Activated naive CD8-positive, alpha-beta T cell treated with anti-CD3 and anti-CD28 coated beads, Interleukin-2, amount 10 ng/mL, durations not matched to agents 7 days and 5 days (primary cell): ENCODE data around the gene TM6SF1. TPM values are rescaled to one million over a fixed set of nuclear protein-coding genes. Genes with fewer than 3 reads are reported as not detected.

ENCODE experiments used
- ATAC-seq: fragments of 150-1000 bp; cut with Tn5 transposase; one replicate; pipeline ENCODE4 v1.10.0; 2021; ENCODE audit warnings: low read depth, moderate library complexity
- POLR2A ChIA-PET: fragments of 350-600 bp; sonication (Branson Sonifier 250); formaldehyde crosslinking; loops from one replicate; lab custom pipeline; 2021; ENCODE audit warnings: antibody characterized with exemption; lab: Charles Lee
- DNase-seq: peaks from one replicate; pipeline ENCODE4 v3.0.0; 2021
- H3K27ac Mint-ChIP-seq: one replicate; pipeline ENCODE4 v1.8.0; 2022; ENCODE audit warnings: mild to moderate bottlenecking, mixed read lengths
- H3K27me3 Mint-ChIP-seq: one replicate; pipeline ENCODE4 v1.8.0; 2022; ENCODE audit warnings: mild to moderate bottlenecking, moderate library complexity, mixed read lengths
- H3K36me3 Mint-ChIP-seq: one replicate; pipeline ENCODE4 v1.8.0; 2021; ENCODE audit warnings: mild to moderate bottlenecking, mixed read lengths
- H3K4me1 Mint-ChIP-seq: one replicate; pipeline ENCODE4 v1.8.0; 2021; ENCODE audit warnings: mixed read lengths
- H3K4me3 Mint-ChIP-seq: one replicate; pipeline ENCODE4 v1.8.0; 2022; ENCODE audit warnings: mild to moderate bottlenecking, moderate library complexity, mixed read lengths
- H3K9me3 Mint-ChIP-seq: one replicate; pipeline ENCODE4 v1.8.0; 2021; ENCODE audit warnings: mixed read lengths
- total RNA-seq, 2 experiments: library from RNA; stranded (reverse); gene quantifications; one replicate each; pipeline ENCODE4 v1.2.3, GENCODE V29; 2021

TM6SF1 gene
- total RNA-seq, 2 experiments from 2014 or later: 14.3 to 16.3 TPM

DNA sequence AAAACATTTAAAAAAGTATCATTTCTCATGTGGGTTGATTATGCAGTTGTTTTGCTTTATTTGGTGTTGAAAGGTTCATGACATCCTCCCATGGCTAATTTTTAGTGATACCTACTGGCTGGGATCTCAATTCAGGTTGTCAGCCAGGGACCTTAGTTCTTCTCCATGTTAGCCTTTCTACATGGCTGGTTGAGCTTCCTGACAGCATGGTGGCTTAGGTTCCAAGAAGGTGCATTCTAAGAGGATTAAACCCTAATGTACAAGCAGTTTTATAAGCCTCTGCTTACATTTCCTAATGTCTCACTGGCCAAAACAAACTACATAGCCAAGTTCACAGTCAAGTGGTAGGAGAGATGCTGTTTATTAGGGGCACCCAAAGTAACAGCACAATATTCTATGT is 9.4 kb upstream of the TM6SF1 start:
- H3K27ac Mint-ChIP-seq: no peak overlapping the region
- peaks cover 2% of the 10 kb centered on the region for H3K4me1 Mint-ChIP-seq
- no peak overlapping the region for H3K4me3 Mint-ChIP-seq
- peaks cover 60% of the 10 kb centered on the region for H3K27me3 Mint-ChIP-seq
- H3K36me3 Mint-ChIP-seq: no peaks in the 10 kb centered on the region
- no peak for ATAC-seq
- H3K9me3 Mint-ChIP-seq: peaks cover 9% of the 10 kb centered on the region
- DNase-seq: no peak
- POLR2A ChIA-PET: no interaction called here

DNA sequence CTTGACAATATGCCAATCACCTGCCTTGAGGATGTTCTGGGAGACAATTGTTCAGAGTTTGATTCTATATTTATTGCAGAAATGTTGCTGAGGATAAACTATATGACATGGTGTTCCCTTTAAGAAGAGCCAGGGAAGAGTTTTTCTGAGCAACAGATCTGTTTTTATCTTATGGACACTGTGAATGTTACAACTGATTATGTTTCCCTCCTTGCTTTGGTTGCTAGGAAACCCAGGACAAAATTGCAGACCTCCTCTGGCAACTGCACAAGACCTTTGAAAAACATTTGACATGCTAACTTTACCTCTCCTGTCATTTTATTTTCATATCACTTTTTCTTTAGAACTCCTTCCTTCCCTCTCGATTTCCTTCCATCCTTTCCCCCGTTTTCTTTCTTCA is 8.2 kb upstream of the TM6SF1 start:
- H3K27ac Mint-ChIP-seq: peak overlapping the region; percentile 1
- H3K27me3 Mint-ChIP-seq: peaks cover 62% of the 10 kb centered on the region
- peaks cover 2% of the 10 kb centered on the region for H3K4me1 Mint-ChIP-seq

DNA sequence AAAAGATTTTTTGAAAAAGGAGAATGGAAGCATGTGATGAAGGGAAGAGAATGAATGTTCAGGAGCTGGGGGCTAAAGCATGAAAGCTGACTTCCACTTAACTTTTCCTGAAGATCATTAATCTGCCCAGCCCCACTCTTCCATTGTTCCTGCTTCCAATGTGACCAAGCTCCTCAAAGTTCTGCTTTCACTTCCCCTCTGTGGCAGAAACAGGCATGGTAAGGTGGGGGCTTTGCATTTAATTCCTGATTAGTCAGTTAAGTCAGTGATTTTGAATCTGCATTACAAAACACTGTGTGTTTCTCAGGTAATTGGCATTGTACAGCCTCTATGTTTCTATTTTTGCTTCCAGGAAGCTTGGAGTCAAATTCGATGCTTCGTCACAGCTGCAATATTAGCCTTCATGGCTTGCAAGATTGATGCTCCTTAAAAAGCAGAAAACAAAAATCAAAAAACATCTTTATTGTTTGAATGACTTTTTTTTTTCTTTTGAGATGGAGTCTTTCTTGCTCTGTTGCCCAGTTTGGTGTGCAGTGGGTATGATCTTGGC is 7.3 kb upstream of the TM6SF1 start:
- H3K4me3 Mint-ChIP-seq: no peak overlapping the region
- H3K27me3 Mint-ChIP-seq: peaks cover 62% of the 10 kb centered on the region
- H3K36me3 Mint-ChIP-seq: no peaks in the 10 kb centered on the region
- DNase-seq (no peak), ATAC-seq (no peak)
- POLR2A ChIA-PET: no interaction called here
- no peak overlapping the region for H3K27ac Mint-ChIP-seq
- peaks cover 2% of the 10 kb centered on the region for H3K4me1 Mint-ChIP-seq
- peaks cover 9% of the 10 kb centered on the region for H3K9me3 Mint-ChIP-seq

More for the DNA sequence above, 8.2 kb upstream of the TM6SF1 start:
- H3K36me3 Mint-ChIP-seq: no peaks in the 10 kb centered on the region
- POLR2A ChIA-PET: no interaction called here
- H3K9me3 Mint-ChIP-seq: peaks cover 9% of the 10 kb centered on the region
- no peak overlapping the region for H3K4me3 Mint-ChIP-seq
- DNase-seq (no peak), ATAC-seq (no peak)

DNA sequence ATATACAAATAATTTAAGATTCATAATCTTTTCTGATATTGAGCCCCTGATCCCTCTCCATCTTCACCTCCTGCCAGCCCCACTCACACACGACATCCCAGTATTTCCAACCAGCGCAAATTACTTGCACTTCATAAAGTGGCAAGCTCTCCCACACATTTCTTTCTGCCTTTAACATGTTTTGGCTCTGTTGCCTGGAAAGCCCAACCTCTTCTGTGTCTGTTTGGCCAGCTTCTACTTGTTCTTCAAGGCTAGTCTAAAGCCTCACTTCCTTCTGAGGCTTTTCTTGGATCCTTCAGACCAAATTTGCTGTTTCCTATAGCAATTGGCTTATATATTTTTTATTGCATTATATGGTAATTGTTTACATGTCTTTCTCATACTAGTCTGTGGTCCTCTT is 5.1 kb upstream of the TM6SF1 start:
- no peak overlapping the region for H3K27ac Mint-ChIP-seq
- ATAC-seq: no peak
- POLR2A ChIA-PET: no interaction called here

DNA sequence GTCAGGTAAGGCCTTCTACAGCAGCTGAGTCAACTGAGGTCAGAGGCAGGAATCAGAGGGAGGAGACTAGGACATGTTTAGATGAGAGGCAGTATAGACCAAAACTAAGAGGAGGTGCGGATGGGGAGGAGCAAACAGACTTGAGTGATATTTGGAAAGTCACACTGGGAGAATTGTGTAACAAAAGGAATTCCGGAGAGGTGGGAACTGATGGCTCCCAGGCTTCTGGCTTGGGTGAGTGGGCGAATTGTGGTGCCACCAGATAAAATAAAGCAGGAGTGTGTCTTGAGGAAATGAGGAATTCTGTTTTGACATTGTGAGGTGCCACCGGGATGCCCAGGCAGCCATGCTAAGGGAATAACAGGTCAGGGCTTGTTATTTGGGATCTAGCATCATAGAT is 3.3 kb upstream of the TM6SF1 start:
- ATAC-seq (no peak), DNase-seq (no peak)
- Mint-ChIP-seq H3K27me3 (peaks cover 44% of the 10 kb centered on the region), H3K9me3 (no peaks in the 10 kb centered on the region), H3K4me1 (peaks cover 16% of the 10 kb centered on the region), H3K4me3 (no peak overlapping the region), H3K27ac (no peak overlapping the region), H3K36me3 (peaks cover 3% of the 10 kb centered on the region)
- POLR2A ChIA-PET: no interaction called here

More for the DNA sequence above, 5.1 kb upstream of the TM6SF1 start:
- peaks cover 4% of the 10 kb centered on the region for H3K9me3 Mint-ChIP-seq
- no peak overlapping the region for H3K4me3 Mint-ChIP-seq
- H3K27me3 Mint-ChIP-seq: peaks cover 58% of the 10 kb centered on the region
- DNase-seq: no peak
- no peaks in the 10 kb centered on the region for H3K36me3 Mint-ChIP-seq
- H3K4me1 Mint-ChIP-seq: peaks cover 8% of the 10 kb centered on the region

DNA sequence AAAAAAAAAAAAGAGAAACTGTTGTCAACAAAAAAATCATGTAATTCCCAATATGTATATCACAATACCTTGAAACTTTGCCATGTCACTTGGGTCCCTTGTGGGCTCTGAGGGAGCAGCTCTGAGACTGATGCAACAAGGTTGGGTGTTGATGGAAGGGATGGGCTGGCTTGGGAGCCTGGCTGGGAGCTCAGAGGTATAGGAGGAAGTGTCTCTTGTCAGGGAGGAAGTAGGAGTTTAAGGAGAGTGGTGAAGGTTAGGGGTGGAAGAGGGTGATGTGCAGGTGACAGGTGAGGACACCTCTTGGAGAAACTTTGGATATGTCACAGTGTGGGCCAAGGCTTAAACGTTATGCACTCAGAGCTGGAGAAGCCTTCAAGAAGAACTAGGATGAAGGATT is 2.0 kb upstream of the TM6SF1 start:
- H3K4me1 Mint-ChIP-seq: peaks cover 28% of the 10 kb centered on the region
- POLR2A ChIA-PET: interaction anchor here (0.8 to 5.2 kb wide), 2 partner anchors 38 to 355 kb away, joined by 3 to 36 read pairs; partner anchors contain the start of gene BTBD1
- no peak overlapping the region for H3K4me3 Mint-ChIP-seq
- no peaks in the 10 kb centered on the region for H3K9me3 Mint-ChIP-seq
- ATAC-seq: no peak
- peaks cover 33% of the 10 kb centered on the region for H3K27me3 Mint-ChIP-seq
- no peak for DNase-seq
- H3K36me3 Mint-ChIP-seq: peaks cover 9% of the 10 kb centered on the region
- no peak overlapping the region for H3K27ac Mint-ChIP-seq

DNA sequence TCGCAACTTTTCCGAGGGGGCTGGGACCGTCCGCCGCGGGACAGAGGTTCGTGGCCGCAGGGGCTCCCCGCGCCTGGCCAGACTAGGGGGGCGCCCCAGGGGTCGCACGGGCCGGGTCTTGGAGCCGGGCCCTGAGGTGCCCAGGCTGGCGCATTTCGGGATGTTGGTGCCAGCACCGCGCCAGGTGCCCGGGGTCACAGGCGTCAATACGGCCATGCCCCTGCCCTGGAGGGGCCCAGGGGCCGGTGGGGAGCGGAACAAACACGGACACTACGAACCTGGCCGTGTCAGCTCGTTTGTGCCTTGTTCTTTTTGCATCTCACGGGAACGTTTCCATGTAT is 366 bp downstream of the TM6SF1 start:
- Mint-ChIP-seq H3K4me3 (peak overlapping the region; percentile 94), H3K9me3 (peaks cover 3% of the 10 kb centered on the region), H3K4me1 (peaks cover 41% of the 10 kb centered on the region), H3K36me3 (peaks cover 20% of the 10 kb centered on the region), H3K27me3 (peaks cover 10% of the 10 kb centered on the region), H3K27ac (peak overlapping the region; percentile 90)
- DNase-seq (peak; percentile 55), ATAC-seq (no peak)
- POLR2A ChIA-PET: interaction anchor here (0.6 to 5.2 kb wide), 6 partner anchors 34 to 567 kb away, joined by 3 to 36 read pairs (median 4); partner anchors contain the start of genes BTBD1, C15orf40, HDGFL3 and RPS17

DNA sequence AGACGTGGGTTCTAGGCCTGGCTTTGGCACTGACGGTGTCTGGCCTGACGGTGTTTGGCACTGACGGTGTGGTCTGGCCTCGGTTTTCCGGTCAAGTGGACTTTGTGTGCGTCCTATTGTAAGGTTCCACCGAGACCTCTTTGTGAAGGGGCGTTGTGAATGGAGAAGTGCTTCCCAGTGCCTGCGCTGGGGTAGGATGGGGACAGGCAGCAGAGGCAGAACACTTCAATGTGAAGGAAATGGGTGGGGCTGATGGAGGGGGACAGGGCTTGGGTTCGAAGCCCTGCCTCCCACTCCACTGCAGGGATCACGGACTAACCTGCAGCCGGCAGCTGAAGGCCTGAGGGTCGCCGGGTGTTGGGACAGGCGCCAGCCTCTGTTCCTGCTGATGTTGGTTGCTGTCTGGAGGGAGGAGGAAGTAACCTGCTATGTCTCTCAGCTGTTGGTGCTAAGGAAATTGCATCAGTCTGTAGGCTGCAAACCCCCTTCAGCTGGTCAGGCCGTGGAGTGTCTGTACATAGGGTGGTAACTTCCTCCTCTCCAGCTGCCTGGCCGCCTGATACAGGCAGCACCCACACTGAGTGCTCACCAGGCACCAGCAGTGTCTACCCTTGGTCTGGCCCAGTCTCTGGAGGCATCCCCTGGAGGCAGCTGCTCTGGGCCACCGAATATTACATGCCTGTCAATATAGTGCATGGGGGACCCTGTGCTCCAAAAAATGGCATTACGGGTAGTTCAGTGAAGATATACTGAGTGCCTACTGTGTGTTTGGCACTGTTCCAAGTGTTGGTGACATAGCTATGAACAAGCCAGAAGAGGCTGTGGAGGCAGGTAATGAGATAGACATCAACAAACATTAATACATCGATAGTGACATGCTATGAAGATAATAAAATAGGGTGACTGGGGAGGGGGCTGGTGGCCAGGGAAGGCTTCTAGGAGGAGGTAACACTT is 1.1 kb downstream of the TM6SF1 start:
- Mint-ChIP-seq H3K4me3 (peak overlapping the region; percentile 94), H3K4me1 (peaks cover 41% of the 10 kb centered on the region), H3K9me3 (peaks cover 3% of the 10 kb centered on the region), H3K27ac (peak overlapping the region; percentile 90), H3K27me3 (peaks cover 10% of the 10 kb centered on the region), H3K36me3 (peaks cover 27% of the 10 kb centered on the region)
- DNase-seq (peak; percentile 63), ATAC-seq (peak; percentile 82)
- POLR2A ChIA-PET: interaction anchor here (0.6 to 5.2 kb wide), 10 partner anchors 18 to 568 kb away, joined by 3 to 36 read pairs (median 3); partner anchors contain the start of genes BTBD1, C15orf40, HDGFL3 and RPS17

DNA sequence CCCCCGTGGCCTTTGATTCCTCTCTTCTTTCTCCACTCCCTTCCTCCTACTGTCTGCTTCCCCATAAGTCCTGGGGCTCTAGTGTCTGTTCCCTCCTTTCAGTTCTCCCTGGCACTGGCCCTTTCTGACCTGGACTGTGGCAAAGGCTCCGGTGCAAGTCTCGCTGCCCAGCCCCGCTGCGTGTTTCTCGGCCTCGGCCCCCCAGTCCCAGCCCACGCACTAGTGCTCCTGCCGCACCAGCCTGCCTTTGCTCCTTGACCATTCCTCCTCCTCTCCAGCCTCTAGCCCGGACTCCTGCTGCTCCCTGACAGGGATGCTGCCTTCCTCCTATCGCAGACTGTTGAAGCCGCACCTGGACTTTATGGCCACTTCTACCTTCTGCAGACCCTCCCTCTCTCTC is 2.1 kb downstream of the TM6SF1 start:
- H3K36me3 Mint-ChIP-seq: peaks cover 35% of the 10 kb centered on the region
- H3K4me3 Mint-ChIP-seq: peak overlapping the region; percentile 94
- H3K9me3 Mint-ChIP-seq: peaks cover 3% of the 10 kb centered on the region
- peaks cover 41% of the 10 kb centered on the region for H3K4me1 Mint-ChIP-seq
- peak overlapping the region; percentile 90 for H3K27ac Mint-ChIP-seq
- no peak for ATAC-seq
- POLR2A ChIA-PET: interaction anchor here (2.8 to 5.2 kb wide), 2 partner anchors 42 to 98 kb away, joined by 25 to 36 read pairs; partner anchors contain the start of genes BTBD1 and C15orf40
- peaks cover 8% of the 10 kb centered on the region for H3K27me3 Mint-ChIP-seq
- no peak for DNase-seq

DNA sequence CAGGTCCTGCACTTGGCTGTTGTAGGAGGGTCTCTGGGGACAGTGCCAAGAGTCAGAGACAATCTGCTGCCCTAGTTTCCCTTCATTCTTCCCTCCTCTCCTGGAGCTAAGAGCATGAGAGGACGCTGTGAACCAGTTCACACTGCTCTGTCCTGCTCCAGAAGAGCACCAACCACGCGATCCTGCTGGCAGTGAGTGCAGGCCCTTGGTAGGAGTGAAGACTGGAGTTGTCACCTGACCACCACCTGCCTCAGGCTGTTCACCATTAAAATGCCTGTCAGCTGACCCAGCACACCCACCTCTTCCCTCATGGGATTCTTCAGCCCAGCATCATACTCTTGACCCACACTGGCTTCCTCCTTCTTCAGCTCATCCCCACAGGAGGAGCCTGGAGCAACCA is 2.9 kb downstream of the TM6SF1 start:
- DNase-seq (no peak), ATAC-seq (no peak)
- POLR2A ChIA-PET: no interaction called here
- peaks cover 7% of the 10 kb centered on the region for H3K27me3 Mint-ChIP-seq
- no peak overlapping the region for H3K4me3 Mint-ChIP-seq
- peaks cover 3% of the 10 kb centered on the region for H3K9me3 Mint-ChIP-seq
- H3K27ac Mint-ChIP-seq: peak overlapping the region; percentile 90
- peaks cover 40% of the 10 kb centered on the region for H3K4me1 Mint-ChIP-seq
- peaks cover 40% of the 10 kb centered on the region for H3K36me3 Mint-ChIP-seq

DNA sequence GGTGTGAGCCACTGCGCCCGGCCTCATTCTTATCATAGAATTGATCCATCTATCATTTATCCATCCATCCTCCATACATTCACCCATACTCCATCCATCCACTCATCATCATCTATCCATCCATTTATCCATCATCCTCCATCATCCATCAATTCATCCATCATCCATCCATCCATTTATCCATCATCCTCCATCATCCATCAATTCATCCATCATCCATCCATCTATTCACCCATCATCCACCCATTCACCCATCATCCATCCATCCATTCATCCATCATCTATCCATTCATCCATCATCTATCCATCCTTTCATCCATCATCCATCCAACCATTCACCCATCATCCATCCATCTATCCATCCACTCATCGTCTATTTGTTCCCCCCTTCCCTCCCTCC is 3.7 kb downstream of the TM6SF1 start:
- H3K27me3 Mint-ChIP-seq: peaks cover 5% of the 10 kb centered on the region
- peak overlapping the region; percentile 34 for H3K27ac Mint-ChIP-seq
- no peak for ATAC-seq
- peaks cover 45% of the 10 kb centered on the region for H3K36me3 Mint-ChIP-seq
- POLR2A ChIA-PET: no interaction called here
- H3K4me3 Mint-ChIP-seq: no peak overlapping the region
- H3K4me1 Mint-ChIP-seq: peaks cover 38% of the 10 kb centered on the region
- no peak for DNase-seq
- H3K9me3 Mint-ChIP-seq: peaks cover 3% of the 10 kb centered on the region

DNA sequence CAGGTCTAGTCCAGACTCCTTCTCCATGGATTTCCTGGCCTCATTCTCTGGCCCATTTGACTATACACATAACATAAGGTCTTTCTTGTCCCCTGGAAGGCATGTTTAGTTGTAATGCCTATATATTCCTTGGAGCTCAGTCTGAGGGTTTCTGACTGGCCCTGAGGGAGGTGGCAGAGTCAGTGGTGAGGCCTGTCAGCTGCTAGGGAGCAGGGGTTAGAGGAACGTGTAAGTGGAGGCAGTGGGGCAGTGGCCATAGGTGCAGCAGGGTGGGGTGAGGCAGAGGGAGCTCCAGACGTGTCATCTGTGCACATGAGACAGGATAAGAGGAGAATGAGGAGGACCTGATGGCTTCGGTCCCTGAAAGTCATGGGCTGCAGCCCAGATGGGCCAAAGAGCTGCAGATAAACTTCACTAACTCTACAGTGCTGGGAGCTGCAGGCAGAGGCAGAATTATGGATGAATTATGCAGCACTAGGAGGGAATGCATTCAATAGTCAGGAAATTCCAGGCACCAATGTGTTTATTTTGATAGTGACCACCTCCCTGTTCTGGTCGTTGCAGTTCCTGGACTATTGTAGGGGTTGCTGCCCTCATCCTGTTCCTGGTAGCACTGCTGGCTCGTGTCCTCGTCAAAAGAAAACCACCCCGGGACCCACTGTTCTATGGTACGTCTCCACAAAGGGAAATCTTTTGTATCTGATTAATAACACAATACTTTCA is 4.9 kb downstream of the TM6SF1 start:
- no peak for DNase-seq
- no peak for ATAC-seq
- Mint-ChIP-seq H3K9me3 (peaks cover 3% of the 10 kb centered on the region), H3K27me3 (no peaks in the 10 kb centered on the region), H3K4me1 (peaks cover 33% of the 10 kb centered on the region), H3K27ac (peak overlapping the region; percentile 27), H3K36me3 (peaks cover 45% of the 10 kb centered on the region), H3K4me3 (no peak overlapping the region)
- POLR2A ChIA-PET: no interaction called here

DNA sequence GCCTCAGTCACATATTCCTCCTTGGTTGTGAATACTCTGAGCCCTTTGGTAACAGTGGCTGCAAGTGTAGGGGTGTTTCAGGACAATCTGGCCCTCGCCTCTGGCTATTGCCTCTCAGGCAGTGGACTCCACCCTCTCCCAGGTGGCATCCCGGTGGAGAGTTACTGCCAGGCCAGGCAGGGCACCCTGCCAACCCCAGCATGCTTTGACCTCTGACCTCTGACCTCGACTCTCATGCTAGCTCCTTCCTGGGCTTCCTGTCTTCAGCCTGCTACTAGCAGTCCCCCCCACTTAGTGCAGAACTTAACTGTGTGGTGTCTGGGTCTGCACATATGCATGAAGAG is 5.5 kb downstream of the TM6SF1 start:
- DNase-seq (no peak), ATAC-seq (no peak)
- Mint-ChIP-seq H3K9me3 (peaks cover 3% of the 10 kb centered on the region), H3K36me3 (peaks cover 45% of the 10 kb centered on the region), H3K4me3 (no peak overlapping the region), H3K4me1 (peaks cover 33% of the 10 kb centered on the region), H3K27me3 (no peaks in the 10 kb centered on the region), H3K27ac (no peak overlapping the region)
- POLR2A ChIA-PET: no interaction called here
